ENCODE measurements around the gene DNAL1.
"Not testable (repeated sequence)": the region's sequence is repeated elsewhere in the genome, so short reads cannot be mapped to it uniquely, and the experiment has no call there.

DNAL1 gene

DNA sequence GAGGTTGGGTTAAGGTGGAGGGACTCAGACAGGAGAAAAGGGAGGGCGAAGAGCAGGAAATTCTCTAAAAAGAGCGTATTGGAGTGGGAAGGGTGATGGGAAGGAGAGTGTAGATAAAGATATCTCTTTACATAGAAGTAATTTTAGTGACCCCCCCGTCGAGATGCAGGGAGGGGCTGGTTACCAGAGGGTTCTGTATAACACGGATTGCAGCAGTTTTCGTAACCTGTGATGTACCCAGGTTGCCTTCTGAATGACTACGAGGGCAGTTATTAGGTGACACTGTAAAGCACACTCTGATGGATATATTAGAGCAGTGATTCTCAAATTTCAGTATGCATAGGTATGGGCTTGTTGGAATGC lies 443 bp downstream of the DNAL1 start:
- DNase-seq: no peak

DNA sequence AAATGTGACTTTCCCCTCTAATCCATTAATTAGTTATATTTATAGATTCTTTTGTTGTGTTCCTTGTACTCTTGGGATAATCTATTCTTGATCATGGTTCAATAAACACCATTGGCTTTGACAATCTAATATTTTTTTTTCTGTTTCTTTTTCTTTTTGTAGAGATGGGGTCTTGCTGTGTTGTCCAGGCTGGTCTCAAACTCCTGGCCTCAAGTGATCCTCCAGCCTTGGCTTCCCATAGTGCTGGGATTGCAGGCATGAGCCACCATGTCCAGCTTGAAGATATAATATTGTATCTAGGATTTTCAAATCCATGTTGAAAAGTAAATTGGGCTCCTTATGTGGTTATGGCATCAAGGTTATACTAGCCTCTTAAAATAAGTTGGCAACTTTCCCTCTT lies 6.2 kb downstream of the DNAL1 start:
- no peak for DNase-seq

GRCh38 chr14:73655851-73656250 lies 11.1 kb downstream of the DNAL1 start:
- no peak for DNase-seq

GRCh38 chr14:73659202-73659601 lies 14.4 kb downstream of the DNAL1 start:
- not testable (repeated sequence) for DNase-seq

- no peak for DNase-seq
These were observed 15.7 kb downstream of the DNAL1 start for GRCh38 chr14:73660511-73660910.

GRCh38 chr14:73661872-73662271 lies 17.1 kb downstream of the DNAL1 start:
- DNase-seq: no peak

GRCh38 chr14:73662487-73662943 lies 17.7 kb downstream of the DNAL1 start:
- no peak for DNase-seq

DNA sequence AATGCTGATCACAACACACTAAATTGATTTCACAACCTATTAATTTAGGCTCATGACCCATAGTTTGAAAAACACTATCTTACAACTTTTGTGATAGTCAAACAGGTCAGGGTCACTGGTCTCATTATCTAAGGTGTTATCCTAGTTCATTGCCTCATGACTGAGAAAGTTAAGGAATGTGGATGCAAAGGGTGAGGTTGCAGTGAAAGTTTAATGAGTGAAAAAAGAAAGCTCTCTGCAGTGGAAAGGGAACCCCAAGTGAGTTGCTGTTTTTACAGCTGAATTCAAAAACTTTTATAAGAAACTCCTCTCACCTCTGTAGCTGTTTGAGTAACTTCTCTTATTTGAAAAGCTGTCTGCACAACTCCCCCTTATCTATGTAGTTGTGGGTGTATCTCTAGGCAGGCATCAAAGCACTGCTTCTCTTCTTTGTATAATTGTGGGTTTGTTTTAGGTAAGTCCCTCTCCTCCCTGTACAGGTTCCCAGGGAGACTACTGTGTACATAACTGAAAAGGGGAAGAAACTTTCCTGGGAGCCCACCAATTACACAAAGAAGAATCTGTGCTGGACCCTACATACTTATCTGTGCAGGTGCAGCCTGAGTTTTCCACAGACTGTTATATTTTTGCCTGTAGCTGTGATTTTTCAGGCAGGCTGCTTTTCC lies 18.9 kb downstream of the DNAL1 start:
- DNase-seq: no peak

- DNase-seq: no peak
These were observed 20.3 kb downstream of the DNAL1 start for GRCh38 chr14:73665130-73665529.

DNA sequence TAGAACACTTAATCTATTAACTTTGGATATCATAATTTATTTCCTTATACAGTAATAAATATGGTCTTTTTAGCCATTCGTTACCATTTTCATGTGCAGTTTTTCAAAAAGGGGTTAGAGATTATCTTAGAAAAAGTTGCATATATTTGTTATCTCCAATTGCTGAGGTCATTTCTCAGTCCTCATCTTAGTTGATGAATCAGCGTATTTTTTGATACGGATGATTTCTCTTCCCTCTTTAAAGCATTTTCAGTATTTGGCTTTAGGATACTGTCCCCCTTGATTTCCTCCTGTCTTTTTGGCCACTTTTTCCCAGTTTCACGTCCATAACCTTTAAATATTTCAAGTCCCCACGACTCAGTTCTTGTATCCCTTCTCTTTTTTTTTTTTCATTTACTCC lies 21.8 kb downstream of the DNAL1 start:
- DNase-seq: no peak

GRCh38 chr14:73667854-73668253 lies 23.1 kb downstream of the DNAL1 start:
- DNase-seq: no peak

GRCh38 chr14:73674986-73675385 lies 30.2 kb downstream of the DNAL1 start:
- DNase-seq: no peak

DNA sequence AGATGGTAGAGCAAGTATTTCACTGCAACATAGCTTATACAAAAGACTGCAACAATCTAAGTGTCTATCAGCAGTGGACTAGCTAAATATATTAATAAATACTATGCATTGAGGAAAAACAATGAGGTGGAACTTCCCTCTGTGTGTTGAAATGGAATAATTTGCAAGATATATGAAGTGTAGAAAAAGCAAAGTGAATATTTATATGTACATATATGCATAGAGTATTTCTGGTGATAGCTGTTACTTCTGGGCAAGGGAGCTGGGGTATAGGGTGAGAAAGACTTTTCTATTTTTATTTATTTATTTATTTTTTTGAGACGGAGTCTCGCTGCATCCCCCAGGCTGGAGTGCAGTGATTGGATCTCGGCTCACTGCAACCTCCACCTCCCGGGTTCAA lies 33.9 kb downstream of the DNAL1 start:
- no peak for DNase-seq

DNA sequence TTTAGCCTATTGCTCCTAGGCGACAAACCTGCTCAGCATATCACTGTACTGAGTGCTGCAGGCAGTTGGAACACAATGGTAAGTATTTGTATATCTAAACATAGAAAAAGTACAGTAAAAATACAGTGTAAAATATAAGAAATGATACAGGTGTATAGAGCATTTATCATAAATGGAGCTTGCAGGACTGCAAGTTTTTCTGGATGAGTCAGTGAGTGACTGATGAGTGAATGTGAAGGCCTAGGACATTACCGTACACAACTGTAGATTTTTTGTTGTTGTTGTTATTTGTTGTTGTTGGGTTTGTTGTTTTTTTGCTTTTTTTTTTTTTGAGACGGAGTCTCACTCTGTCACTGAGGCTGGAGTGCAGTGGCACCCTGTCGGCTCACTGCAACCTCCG lies 36.0 kb downstream of the DNAL1 start:
- DNase-seq: no peak

- DNase-seq: no peak
These were observed 39.8 kb downstream of the DNAL1 start for GRCh38 chr14:73684627-73685026.

DNA sequence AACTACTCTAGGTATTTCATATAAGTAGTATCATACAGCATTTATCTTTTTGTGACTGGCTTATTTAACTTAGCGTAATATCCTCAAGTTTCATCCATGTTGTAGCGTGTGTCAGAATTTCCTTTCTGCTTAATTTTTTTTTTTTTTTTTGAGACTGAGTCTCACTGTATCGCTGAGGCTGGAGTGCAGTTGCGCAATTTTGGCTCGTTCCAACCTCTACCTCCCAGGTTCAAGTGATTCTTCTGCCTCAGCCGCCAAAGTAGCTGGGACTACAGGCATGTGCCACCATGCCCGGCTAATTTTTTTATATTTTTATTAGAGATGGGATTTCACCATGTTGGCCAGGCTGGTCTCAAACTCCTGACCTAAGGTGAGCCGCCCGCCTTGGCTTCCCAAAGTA lies 40.5 kb downstream of the DNAL1 start:
- DNase-seq: no peak

DNA sequence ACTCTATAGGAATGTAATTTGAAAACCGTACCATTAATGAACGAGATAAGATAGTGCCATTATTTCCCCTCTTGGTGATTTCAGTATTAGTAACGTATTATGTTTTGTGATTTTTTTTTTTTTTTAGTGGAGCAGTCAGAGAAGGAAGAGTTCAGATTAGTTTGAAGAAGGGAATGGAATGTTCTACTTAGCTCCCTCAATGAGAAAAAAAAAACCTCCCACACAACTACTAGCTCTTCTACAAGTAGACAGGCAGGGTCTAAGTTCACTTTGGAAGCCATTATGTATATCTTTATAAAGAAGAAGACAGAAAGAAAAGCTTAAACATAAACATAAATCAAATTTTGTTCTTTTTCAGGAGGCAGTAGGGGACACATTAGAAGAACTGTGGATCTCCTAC lies 42.1 kb downstream of the DNAL1 start:
- no peak for DNase-seq

GRCh38 chr14:73694083-73694482 lies 49.3 kb downstream of the DNAL1 start:
- no peak for DNase-seq

DNA sequence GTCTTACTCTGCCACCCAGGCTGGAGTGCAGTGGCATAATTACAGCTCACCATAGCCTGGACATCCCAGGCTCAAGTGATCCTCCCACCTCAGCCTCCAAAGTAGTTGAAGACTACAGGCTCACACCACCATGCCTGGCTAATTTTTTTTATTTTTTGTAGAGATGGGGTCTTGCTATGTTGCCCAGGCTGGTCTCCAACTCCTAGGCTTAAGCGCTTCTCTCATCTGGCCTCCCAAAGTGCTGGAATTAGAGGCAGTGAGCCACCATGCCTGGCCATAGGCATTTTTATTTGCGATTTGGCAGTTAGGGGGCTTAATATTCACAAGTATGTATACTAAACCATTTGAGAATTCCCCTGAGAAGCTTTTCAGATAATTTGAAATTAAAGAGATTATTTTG lies 50.3 kb downstream of the DNAL1 start:
- DNase-seq: no peak

GRCh38 chr14:73695997-73696396 lies 51.2 kb downstream of the DNAL1 start:
- DNase-seq: no peak

- DNase-seq: no peak
These were observed 51.9 kb downstream of the DNAL1 start for GRCh38 chr14:73696466-73697400.

DNA sequence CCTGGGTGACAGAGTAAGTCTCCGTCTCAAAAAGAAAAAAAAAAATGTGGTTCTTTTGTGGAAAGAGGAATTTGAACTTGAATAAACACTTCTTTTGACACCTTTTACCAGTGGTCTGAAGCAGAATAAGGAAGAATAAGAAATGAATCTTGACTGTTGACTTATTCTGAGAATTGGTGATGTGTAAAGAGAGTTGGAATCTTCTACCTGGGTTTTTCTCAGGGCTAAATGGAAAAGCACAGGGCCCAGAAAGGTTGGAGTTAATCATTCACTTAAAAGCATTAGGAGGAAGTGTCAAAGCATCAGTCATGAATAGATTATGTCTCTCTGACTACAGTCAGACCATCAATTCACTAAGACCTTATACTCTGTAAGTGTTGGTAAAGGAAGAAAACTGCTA lies 55.5 kb downstream of the DNAL1 start:
- DNase-seq: no peak

- DNase-seq: not testable (repeated sequence)
These were observed 63.3 kb downstream of the DNAL1 start for GRCh38 chr14:73708076-73708475.

DNA sequence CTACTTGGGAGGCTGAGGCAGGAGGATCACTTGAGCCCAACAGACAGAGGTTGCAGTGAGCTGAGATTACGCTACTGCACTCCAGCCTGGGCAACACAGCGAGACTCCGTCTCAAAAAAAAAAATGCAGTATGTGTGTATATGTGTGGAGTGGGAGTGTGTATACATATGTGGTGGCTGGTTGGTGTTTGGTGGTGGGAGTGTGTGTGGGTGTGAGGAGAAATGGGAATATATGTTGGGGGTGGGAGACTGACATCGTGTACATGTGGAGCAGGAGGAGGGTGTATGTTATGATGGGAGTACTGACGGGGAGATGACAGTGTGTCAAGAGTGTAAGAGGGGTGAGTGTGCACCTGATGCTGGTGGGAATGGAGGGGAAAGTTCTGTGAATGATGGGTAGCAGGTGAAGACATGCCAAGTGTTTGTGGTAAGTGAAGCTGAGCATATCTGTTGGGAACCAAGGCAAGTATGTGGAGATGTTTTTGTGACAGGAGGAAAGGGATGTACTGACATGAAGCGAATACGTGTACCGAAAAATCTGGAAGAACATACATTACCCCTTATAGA lies 65.2 kb downstream of the DNAL1 start:
- DNase-seq: no peak

Measured in activated T-cell treated with anti-CD3 and anti-CD28 coated beads for 4 hours (primary cell).